Islet precursor cell (in vitro differentiated cells): ENCODE data around the gene PAFAH1B2.

Experiments
- DNase-seq: peaks from one replicate; pipeline ENCODE4 v3.0.0-alpha.2; 2018

PAFAH1B2 gene

GRCh38 chr11:117222991-117223740 is 79.1 kb downstream of the PAFAH1B2 start:
- peak; percentile 37 for DNase-seq

GRCh38 chr11:117223741-117224689 is 79.9 kb downstream of the PAFAH1B2 start:
- DNase-seq: no peak

GRCh38 chr11:117225553-117226170 is 81.6 kb downstream of the PAFAH1B2 start:
- peak; percentile 16 for DNase-seq
